Astrocyte (in vitro differentiated cells and primary cell): Measurements from ENCODE around the gene PARP8. TPM values are rescaled to one million over a fixed set of nuclear protein-coding genes. Genes with fewer than 3 reads are reported as not detected.

Experiments
- DNase-seq: peaks from one replicate; pipeline ENCODE4 v3.0.0-alpha.2; 2010; ENCODE audit warnings: low read depth
- FAIRE-seq: peaks from 2 replicates; lab custom pipeline; 2011; peaks lifted over from hg19 to GRCh38; lab: Jason Lieb, UNC
- H2AFZ ChIP-seq: 2 replicates; pipeline ENCODE4 v1.6.0; 2012; ENCODE audit warnings: low read depth, low read length, inconsistent platforms
- H3K27ac ChIP-seq: 2 replicates; pipeline ENCODE4 v1.5.1; 2011; ENCODE audit warnings: low read depth, low read length, inconsistent platforms
- H3K27me3 ChIP-seq: 2 replicates; pipeline ENCODE4 v1.6.0; 2011; ENCODE audit warnings: low read length, inconsistent platforms; ENCODE audit not compliant: insufficient read depth
- H3K36me3 ChIP-seq: 2 replicates; pipeline ENCODE4 v1.5.1; 2011; ENCODE audit warnings: low read length, inconsistent platforms; ENCODE audit not compliant: insufficient read depth
- H3K4me1 ChIP-seq: 2 replicates; pipeline ENCODE4 v1.5.1; 2011; ENCODE audit warnings: low read length, inconsistent platforms; ENCODE audit not compliant: insufficient read depth
- H3K4me2 ChIP-seq: 2 replicates; pipeline ENCODE4 v1.6.0; 2012; ENCODE audit warnings: low read length, inconsistent platforms
- H3K4me3 ChIP-seq: 2 replicates; pipeline ENCODE4 v1.5.1; 2011; ENCODE audit warnings: low read depth, mild to moderate bottlenecking, low read length, inconsistent platforms; ENCODE audit not compliant: insufficient read depth
- H3K79me2 ChIP-seq: 2 replicates; pipeline ENCODE4 v1.6.0; 2012; ENCODE audit warnings: mild to moderate bottlenecking, low read length, inconsistent platforms; ENCODE audit not compliant: insufficient read depth
- H3K9ac ChIP-seq: 2 replicates; pipeline ENCODE4 v1.6.0; 2012; ENCODE audit warnings: mild to moderate bottlenecking, low read length, inconsistent platforms
- H3K9me3 ChIP-seq: 2 replicates; pipeline ENCODE4 v1.5.1; 2012; ENCODE audit warnings: low read depth, mild to moderate bottlenecking, low read length, inconsistent platforms; ENCODE audit not compliant: insufficient read depth
- H4K20me1 ChIP-seq: 2 replicates; pipeline ENCODE4 v1.6.0; 2012; ENCODE audit warnings: low read length, inconsistent platforms; ENCODE audit not compliant: insufficient read depth
- H3K27ac Mint-ChIP-seq: one replicate; pipeline ENCODE4 v1.8.0; 2021; ENCODE audit warnings: mild to moderate bottlenecking, mixed read lengths; ENCODE audit not compliant: unreplicated experiment
- H3K27me3 Mint-ChIP-seq: one replicate; pipeline ENCODE4 v1.8.0; 2021; ENCODE audit warnings: low read depth, mixed read lengths; ENCODE audit not compliant: unreplicated experiment
- H3K36me3 Mint-ChIP-seq: one replicate; pipeline ENCODE4 v1.8.0; 2021; ENCODE audit warnings: low read depth, mixed read lengths; ENCODE audit not compliant: unreplicated experiment
- H3K4me1 Mint-ChIP-seq: one replicate; pipeline ENCODE4 v1.8.0; 2021; ENCODE audit warnings: low read depth, mixed read lengths; ENCODE audit not compliant: unreplicated experiment
- H3K4me3 Mint-ChIP-seq: one replicate; pipeline ENCODE4 v1.8.0; 2021; ENCODE audit warnings: mild to moderate bottlenecking, moderate library complexity, mixed read lengths; ENCODE audit not compliant: unreplicated experiment
- H3K9me3 Mint-ChIP-seq: one replicate; pipeline ENCODE4 v1.8.0; 2021; ENCODE audit warnings: mild to moderate bottlenecking, mixed read lengths; ENCODE audit not compliant: unreplicated experiment
- EZH2 ChIP-seq: IDR thresholded peaks from 2 replicates; pipeline ENCODE4 v1.6.1; 2012; ENCODE audit warnings: mild to moderate bottlenecking, low read length, inconsistent platforms; ENCODE audit not compliant: insufficient read depth
- total RNA-seq: library from RNA; stranded (reverse); gene quantifications from 2 replicates; pipeline ENCODE4 v1.2.1, GENCODE V29; 2021
- TF ChIP-seq, protein P1 (sequence below): IDR thresholded peaks from 2 replicates; pipeline ENCODE4 v1.5.1; 2011; ENCODE audit warnings: low read depth, mild to moderate bottlenecking, inconsistent platforms, low read length, moderate library complexity; ENCODE audit not compliant: insufficient read depth

PARP8 gene
- total RNA-seq, 1 donor from 2014 or later, result 36.1 TPM

DNA sequence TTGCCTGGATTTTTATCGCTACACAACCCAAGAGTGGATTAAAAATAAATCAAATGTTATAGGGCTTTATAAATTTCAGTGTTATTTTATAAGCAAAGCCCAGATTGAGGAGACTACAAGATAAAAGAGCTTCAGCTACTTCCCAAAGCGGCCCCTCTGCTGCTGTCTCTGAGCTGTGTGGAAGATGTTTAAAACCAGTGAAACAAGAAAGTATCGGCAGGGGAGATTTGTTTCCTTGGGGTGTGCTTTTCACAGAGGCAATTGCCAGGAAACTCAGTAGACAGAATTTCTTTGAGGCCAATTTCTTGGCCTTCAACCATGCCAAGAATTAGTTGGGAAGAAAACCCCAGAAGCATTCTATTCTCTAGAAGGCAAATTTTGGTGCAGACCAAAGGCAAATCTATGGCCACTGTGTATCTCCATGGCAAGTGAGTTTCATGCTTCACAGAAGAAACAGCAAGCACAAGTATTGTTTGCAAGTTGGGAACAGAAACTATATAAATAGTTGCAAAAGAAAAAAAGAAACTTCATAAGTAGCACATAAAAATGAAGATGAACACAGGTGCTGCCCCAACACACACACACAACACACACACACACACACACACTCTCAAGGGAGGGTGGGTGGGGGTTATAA, 197.2 kb downstream of the PARP8 start:
- Histone ChIP-seq H3K79me2 (no peaks in the 10 kb centered on the region), H3K36me3 (no peaks in the 10 kb centered on the region), H4K20me1 (no peaks in the 10 kb centered on the region), H2AFZ (no peak overlapping the region), H3K4me2 (no peak overlapping the region), H3K9me3 (no peaks in the 10 kb centered on the region), H3K27me3 (no peaks in the 10 kb centered on the region), H3K4me3 (no peak overlapping the region), H3K9ac (no peak overlapping the region), H3K4me1 (no peaks in the 10 kb centered on the region), H3K27ac (no peak overlapping the region)
- no peaks in the 10 kb centered on the region for H3K27me3 Mint-ChIP-seq
- no peak overlapping the region for H3K4me3 Mint-ChIP-seq
- no peak for TF ChIP-seq EZH2
- TF ChIP-seq, protein P1, sequence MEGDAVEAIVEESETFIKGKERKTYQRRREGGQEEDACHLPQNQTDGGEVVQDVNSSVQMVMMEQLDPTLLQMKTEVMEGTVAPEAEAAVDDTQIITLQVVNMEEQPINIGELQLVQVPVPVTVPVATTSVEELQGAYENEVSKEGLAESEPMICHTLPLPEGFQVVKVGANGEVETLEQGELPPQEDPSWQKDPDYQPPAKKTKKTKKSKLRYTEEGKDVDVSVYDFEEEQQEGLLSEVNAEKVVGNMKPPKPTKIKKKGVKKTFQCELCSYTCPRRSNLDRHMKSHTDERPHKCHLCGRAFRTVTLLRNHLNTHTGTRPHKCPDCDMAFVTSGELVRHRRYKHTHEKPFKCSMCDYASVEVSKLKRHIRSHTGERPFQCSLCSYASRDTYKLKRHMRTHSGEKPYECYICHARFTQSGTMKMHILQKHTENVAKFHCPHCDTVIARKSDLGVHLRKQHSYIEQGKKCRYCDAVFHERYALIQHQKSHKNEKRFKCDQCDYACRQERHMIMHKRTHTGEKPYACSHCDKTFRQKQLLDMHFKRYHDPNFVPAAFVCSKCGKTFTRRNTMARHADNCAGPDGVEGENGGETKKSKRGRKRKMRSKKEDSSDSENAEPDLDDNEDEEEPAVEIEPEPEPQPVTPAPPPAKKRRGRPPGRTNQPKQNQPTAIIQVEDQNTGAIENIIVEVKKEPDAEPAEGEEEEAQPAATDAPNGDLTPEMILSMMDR, result no peak
- no peaks in the 10 kb centered on the region for H3K9me3 Mint-ChIP-seq
- H3K4me1 Mint-ChIP-seq, result no peaks in the 10 kb centered on the region
- no peak overlapping the region for H3K27ac Mint-ChIP-seq
- FAIRE-seq (no peak), DNase-seq (no peak)
- no peaks in the 10 kb centered on the region for H3K36me3 Mint-ChIP-seq

DNA sequence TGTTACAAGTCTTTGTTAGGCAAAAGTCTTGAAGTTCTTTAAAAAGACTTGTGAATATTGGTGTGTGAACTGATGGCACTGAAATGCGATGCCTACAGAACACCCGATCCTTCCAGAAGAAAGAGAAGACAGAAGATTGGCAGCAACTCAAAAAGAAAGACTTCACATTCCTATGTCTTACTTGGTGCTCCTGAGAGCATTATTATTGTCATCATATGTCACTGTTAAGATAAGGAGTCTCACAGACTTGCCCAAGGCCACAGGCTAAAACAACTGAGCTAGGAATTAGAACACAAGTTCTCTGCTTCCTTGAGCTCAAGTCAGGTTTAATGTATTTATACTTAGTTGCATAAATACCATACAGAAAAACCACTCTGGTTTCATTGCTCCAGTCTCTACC, 198.0 kb downstream of the PARP8 start:
- Mint-ChIP-seq H3K9me3 (no peaks in the 10 kb centered on the region), H3K4me1 (no peaks in the 10 kb centered on the region), H3K36me3 (no peaks in the 10 kb centered on the region), H3K27me3 (no peaks in the 10 kb centered on the region), H3K27ac (no peak overlapping the region), H3K4me3 (no peak overlapping the region)
- no peaks in the 10 kb centered on the region for H4K20me1 ChIP-seq
- no peak overlapping the region for H3K4me3 ChIP-seq
- FAIRE-seq (no peak), DNase-seq (no peak)
- H3K79me2 ChIP-seq, result no peaks in the 10 kb centered on the region
- H3K27ac ChIP-seq, result no peak overlapping the region
- H3K4me1 ChIP-seq, result no peaks in the 10 kb centered on the region
- TF ChIP-seq EZH2, result no peak
- TF ChIP-seq, protein P1, result no peak
- no peaks in the 10 kb centered on the region for H3K9me3 ChIP-seq
- H3K9ac ChIP-seq, result no peak overlapping the region
- no peaks in the 10 kb centered on the region for H3K27me3 ChIP-seq
- H3K4me2 ChIP-seq, result no peak overlapping the region
- H2AFZ ChIP-seq, result no peak overlapping the region
- no peaks in the 10 kb centered on the region for H3K36me3 ChIP-seq

DNA sequence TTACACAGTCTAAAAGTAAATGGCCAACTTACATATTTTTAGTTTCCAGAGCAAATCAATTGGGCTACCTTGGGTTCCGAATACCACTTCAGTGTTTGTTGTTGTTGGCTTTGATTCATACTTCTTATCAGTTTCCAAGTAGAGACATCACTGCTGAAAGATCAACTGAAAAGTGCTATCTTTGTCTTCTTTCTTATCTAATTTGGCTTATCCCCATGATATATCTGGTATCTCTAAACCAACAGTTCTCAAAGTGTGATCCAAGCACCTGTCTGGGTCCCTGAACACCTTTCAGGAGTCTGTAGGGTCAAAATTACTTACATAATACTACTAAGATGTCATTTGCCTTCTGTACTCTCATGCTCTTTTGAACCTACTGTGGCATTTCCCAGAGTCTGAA, 200.0 kb downstream of the PARP8 start:
- no peaks in the 10 kb centered on the region for H3K79me2 ChIP-seq
- Mint-ChIP-seq H3K4me3 (no peak overlapping the region), H3K27ac (no peak overlapping the region), H3K27me3 (no peaks in the 10 kb centered on the region), H3K36me3 (no peaks in the 10 kb centered on the region), H3K9me3 (no peaks in the 10 kb centered on the region), H3K4me1 (no peaks in the 10 kb centered on the region)
- no peaks in the 10 kb centered on the region for H4K20me1 ChIP-seq
- no peak overlapping the region for H3K27ac ChIP-seq
- no peaks in the 10 kb centered on the region for H3K36me3 ChIP-seq
- no peak overlapping the region for H2AFZ ChIP-seq
- H3K4me1 ChIP-seq, result no peaks in the 10 kb centered on the region
- no peak for FAIRE-seq
- TF ChIP-seq, protein P1, result no peak
- no peak for TF ChIP-seq EZH2
- H3K9me3 ChIP-seq, result no peaks in the 10 kb centered on the region
- H3K4me2 ChIP-seq, result no peak overlapping the region
- H3K4me3 ChIP-seq, result no peak overlapping the region
- H3K9ac ChIP-seq, result no peak overlapping the region
- H3K27me3 ChIP-seq, result no peaks in the 10 kb centered on the region
- no peak for DNase-seq
